Neural crest cell (in vitro differentiated cells): Measurements from ENCODE around the gene MUC12. TPM values are rescaled to one million over a fixed set of nuclear protein-coding genes. Genes with fewer than 3 reads are reported as not detected.

Experiments used
- DNase-seq: peaks from one replicate; pipeline ENCODE4 v3.0.0; 2021; ENCODE audit warnings: low read depth, mixed read lengths, low spot score
- H3K27ac Mint-ChIP-seq: one replicate; pipeline ENCODE4 v1.8.0; 2021; ENCODE audit warnings: mild to moderate bottlenecking, mixed read lengths; ENCODE audit not compliant: unreplicated experiment
- H3K27me3 Mint-ChIP-seq: 2 replicates; pipeline ENCODE4 v1.8.0; 2021; ENCODE audit warnings: low read depth, mild to moderate bottlenecking, mixed read lengths
- H3K36me3 Mint-ChIP-seq: 2 replicates; pipeline ENCODE4 v1.8.0; 2021; ENCODE audit warnings: low read depth, mild to moderate bottlenecking, mixed read lengths
- H3K4me1 Mint-ChIP-seq: 2 replicates; pipeline ENCODE4 v1.8.0; 2021; ENCODE audit warnings: mixed read lengths
- H3K4me3 Mint-ChIP-seq: one replicate; pipeline ENCODE4 v1.8.0; 2021; ENCODE audit warnings: mild to moderate bottlenecking, mixed read lengths
- H3K9me3 Mint-ChIP-seq: 2 replicates; pipeline ENCODE4 v1.8.0; 2021; ENCODE audit warnings: mixed read lengths
- CTCF ChIP-seq: fragments of 200-600 bp; sonication (generic); conservative IDR thresholded peaks from 2 replicates; pipeline ENCODE4 v1.5.0; 2021; ENCODE audit warnings: antibody characterized with exemption, mild to moderate bottlenecking
- total RNA-seq: library from RNA; stranded (reverse); gene quantifications from 2 replicates; pipeline ENCODE4 v1.2.1, GENCODE V29; 2021

Gene MUC12
- total RNA-seq, 1 donor from 2014 or later: 4.9 TPM

- Mint-ChIP-seq H3K27me3 (peaks cover 83% of the 10 kb centered on the region), H3K4me3 (peak overlapping the region; percentile 69), H3K9me3 (no peaks in the 10 kb centered on the region), H3K4me1 (peaks cover 21% of the 10 kb centered on the region), H3K27ac (no peak overlapping the region), H3K36me3 (no peaks in the 10 kb centered on the region)
- DNase-seq: peak; percentile 99
- TF ChIP-seq CTCF: peak; percentile 97
Measured at GRCh38 chr7:100965723-100966541, 3.4 kb upstream of the MUC12 start.

GRCh38 chr7:100966542-100967291, 2.6 kb upstream of the MUC12 start:
- Mint-ChIP-seq H3K4me1 (peaks cover 23% of the 10 kb centered on the region), H3K4me3 (no peak overlapping the region), H3K27me3 (peaks cover 91% of the 10 kb centered on the region), H3K27ac (no peak overlapping the region), H3K36me3 (no peaks in the 10 kb centered on the region), H3K9me3 (no peaks in the 10 kb centered on the region)
- no peak for DNase-seq
- peak; percentile 10 for TF ChIP-seq CTCF

- peaks cover 94% of the 10 kb centered on the region for H3K27me3 Mint-ChIP-seq
Measured at GRCh38 chr7:100967292-100967863, 2.0 kb upstream of the MUC12 start.

GRCh38 chr7:100968031-100968430, 1.3 kb upstream of the MUC12 start:
- peaks cover 93% of the 10 kb centered on the region for H3K27me3 Mint-ChIP-seq
- peaks cover 25% of the 10 kb centered on the region for H3K4me1 Mint-ChIP-seq
- no peak overlapping the region for H3K27ac Mint-ChIP-seq
- H3K36me3 Mint-ChIP-seq: no peaks in the 10 kb centered on the region
- DNase-seq: no peak
- TF ChIP-seq CTCF: no peak
- H3K4me3 Mint-ChIP-seq: no peak overlapping the region
- no peaks in the 10 kb centered on the region for H3K9me3 Mint-ChIP-seq

More at GRCh38 chr7:100967292-100967863, 2.0 kb upstream of the MUC12 start:
- Mint-ChIP-seq H3K36me3 (no peaks in the 10 kb centered on the region), H3K9me3 (no peaks in the 10 kb centered on the region), H3K4me3 (peak overlapping the region; percentile 18), H3K4me1 (peaks cover 25% of the 10 kb centered on the region), H3K27ac (no peak overlapping the region)
- TF ChIP-seq CTCF: no peak
- DNase-seq: no peak

GRCh38 chr7:100968650-100969049, 715 bp upstream of the MUC12 start:
- no peak overlapping the region for H3K4me3 Mint-ChIP-seq
- no peak for TF ChIP-seq CTCF
- H3K27ac Mint-ChIP-seq: no peak overlapping the region
- H3K36me3 Mint-ChIP-seq: no peaks in the 10 kb centered on the region
- no peaks in the 10 kb centered on the region for H3K9me3 Mint-ChIP-seq
- DNase-seq: no peak
- H3K4me1 Mint-ChIP-seq: peaks cover 25% of the 10 kb centered on the region
- H3K27me3 Mint-ChIP-seq: peaks cover 88% of the 10 kb centered on the region
